Upper lobe of left lung (tissue), 6 donors: Measurements from ENCODE around the gene ZNHIT6. TPM values are rescaled to one million over a fixed set of nuclear protein-coding genes. Genes with fewer than 3 reads are reported as not detected.

ENCODE experiments used
- ATAC-seq, 2 donors: fragments of 200-7000 bp; cut with Tn5 transposase; one replicate each; pipeline ENCODE4 v1.9.1; 2022; ENCODE audit warnings: mild to moderate bottlenecking in 2 of 2, moderate library complexity in 2 of 2; ENCODE audit not compliant: low FRiP score in 2 of 2
- DNase-seq, 2 donors: peaks; one replicate each; pipeline ENCODE4 v3.0.0-alpha.2; 2019 to 2020
- H3K27ac ChIP-seq, 4 donors: fragments of 200-600 bp; sonication (generic); one replicate each; pipeline ENCODE4 v1.5.1; 2016 to 2019
- H3K27me3 ChIP-seq, 4 donors: fragments of 200-600 bp; sonication (generic); one replicate each; pipeline ENCODE4 v1.5.1; 2017 to 2019
- H3K36me3 ChIP-seq, 4 donors: fragments of 200-600 bp; sonication (generic); one replicate each; pipeline ENCODE4 v1.5.1; 2016 to 2019
- H3K4me1 ChIP-seq, 4 donors: fragments of 200-600 bp; sonication (generic); one replicate each; pipeline ENCODE4 v1.5.1; 2018 to 2019
- H3K4me3 ChIP-seq, 4 donors: fragments of 200-600 bp; sonication (generic); one replicate each; pipeline ENCODE4 v1.5.1; 2017 to 2019; ENCODE audit warnings: mild to moderate bottlenecking in 2 of 4, moderate library complexity in 1 of 4
- H3K9me3 ChIP-seq, 4 donors: fragments of 200-600 bp; sonication (generic); one replicate each; pipeline ENCODE4 v1.5.1; 2018 to 2019
- CTCF ChIP-seq, 6 experiments: fragments of 450-650 bp in 4 of 6; fragments of 200-600 bp in 2 of 6; sonication (generic) in 2 of 6; IDR thresholded peaks; one replicate each; pipeline ENCODE4 v1.5.1; 2016 to 2019; ENCODE audit warnings: antibody characterized with exemption in 6 of 6
- EP300 ChIP-seq, 4 donors: sonication (generic); formaldehyde crosslinking; IDR thresholded peaks; one replicate each; pipeline ENCODE4 v1.5.1; 2017; ENCODE audit warnings: antibody characterized with exemption in 4 of 4, control low read depth in 2 of 4
- POLR2A ChIP-seq, 4 donors: fragments of 450-650 bp; IDR thresholded peaks; one replicate each; pipeline ENCODE4 v1.5.1; 2016 to 2017; ENCODE audit warnings: antibody characterized with exemption in 4 of 4, mild to moderate bottlenecking in 2 of 4
- POLR2AphosphoS5 ChIP-seq, 2 donors: sonication (generic); formaldehyde crosslinking; IDR thresholded peaks; one replicate each; pipeline ENCODE4 v1.5.1; 2017; ENCODE audit warnings: antibody characterized with exemption in 2 of 2
- WGBS, 2 donors: methylation state at CpG; one replicate each; pipeline ENCODE4 v1.1.5; 2017 to 2018; 5-methylcytosine and 5-hydroxymethylcytosine counted together
- total RNA-seq, 6 donors: library from RNA; depleted of rRNA in 4 of 6; stranded (reverse); fragments of >200 nt in 4 of 6; gene quantifications; one replicate each; pipeline versions ENCODE4 v1.1.0 to v1.2.1, GENCODE V29; 2016 to 2021
- donor health status: DM: no; HTN: no; CAD: no; lungs with moderate emphysema.
- donor health status: DM: no; HTN: yes; CAD: no; lungs with severe emphysema.

ZNHIT6 gene
- total RNA-seq, 6 donors from 2014 or later = 4.2 to 13.2 (median 10.0) TPM

GRCh38 chr1:85611856-85612255, 96.4 kb downstream of the ZNHIT6 start:
- no peaks in the 10 kb centered on the region for H3K27me3 ChIP-seq
- H3K27ac ChIP-seq = peak overlapping the region; percentile 53 to 82 (median 78)
- H3K4me1 ChIP-seq = peaks cover 0 to 19% (median 14%) of the 10 kb centered on the region in 4 donors
- ATAC-seq = peak; percentile 92 to 94
- 67 to 71% methylated on average over 5 of the region's 5 CpGs for WGBS, 2 donors
- H3K4me3 ChIP-seq = no peak overlapping the region
- TF ChIP-seq POLR2A (IDR thresholded peaks at IDR 0.05) (no peak), POLR2AphosphoS5 (IDR thresholded peaks at IDR 0.05) (peak; percentile 63 to 71), EP300 (IDR thresholded peaks at IDR 0.05) (peak in 2 of 4 donors; percentile 55 to 76), CTCF (IDR thresholded peaks at IDR 0.05) (no peak)
- DNase-seq = peak in 1 of 2 donors; percentile 88
- H3K9me3 ChIP-seq = no peaks in the 10 kb centered on the region
- H3K36me3 ChIP-seq = no peaks in the 10 kb centered on the region

- H3K4me3 ChIP-seq = no peak overlapping the region
- no peak for TF ChIP-seq POLR2AphosphoS5 (IDR thresholded peaks at IDR 0.05)
- no peak for TF ChIP-seq CTCF (IDR thresholded peaks at IDR 0.05)
- TF ChIP-seq EP300 (IDR thresholded peaks at IDR 0.05) = no peak
- no peak for TF ChIP-seq POLR2A (IDR thresholded peaks at IDR 0.05)
- H3K36me3 ChIP-seq = no peaks in the 10 kb centered on the region
- no peaks in the 10 kb centered on the region for H3K27me3 ChIP-seq
- peak in 1 of 2 donors; percentile 71 for ATAC-seq
- H3K9me3 ChIP-seq = no peaks in the 10 kb centered on the region
- WGBS, 2 donors = 51 to 86% methylated on average over 2 of the region's 2 CpGs
- H3K4me1 ChIP-seq = peaks cover 0 to 19% (median 14%) of the 10 kb centered on the region in 4 donors
- H3K27ac ChIP-seq = peak overlapping the region; percentile 53 to 82 (median 78)
- no peak for DNase-seq
These were observed 96.8 kb downstream of the ZNHIT6 start for GRCh38 chr1:85611425-85611824.

- no peak for TF ChIP-seq POLR2A (IDR thresholded peaks at IDR 0.05)
- TF ChIP-seq EP300 (IDR thresholded peaks at IDR 0.05) = no peak
- no peak for TF ChIP-seq POLR2AphosphoS5 (IDR thresholded peaks at IDR 0.05)
- no peak for TF ChIP-seq CTCF (IDR thresholded peaks at IDR 0.05)
- Histone ChIP-seq H3K4me3 (no peak overlapping the region), H3K36me3 (no peaks in the 10 kb centered on the region), H3K27ac (no peak overlapping the region), H3K27me3 (no peaks in the 10 kb centered on the region), H3K4me1 (peaks cover 0 to 15% (median 14%) of the 10 kb centered on the region in 4 donors), H3K9me3 (no peaks in the 10 kb centered on the region)
- no peak for DNase-seq
- ATAC-seq = no peak
These were observed 98.3 kb downstream of the ZNHIT6 start for GRCh38 chr1:85609976-85610375.

- no peak for DNase-seq
- H3K4me1 ChIP-seq = peaks cover 0 to 15% (median 14%) of the 10 kb centered on the region in 4 donors
- no peaks in the 10 kb centered on the region for H3K36me3 ChIP-seq
- no peak overlapping the region for H3K4me3 ChIP-seq
- no peak for ATAC-seq
- no peaks in the 10 kb centered on the region for H3K27me3 ChIP-seq
- TF ChIP-seq CTCF (IDR thresholded peaks at IDR 0.05) (no peak), POLR2A (IDR thresholded peaks at IDR 0.05) (no peak), EP300 (IDR thresholded peaks at IDR 0.05) (no peak), POLR2AphosphoS5 (IDR thresholded peaks at IDR 0.05) (no peak)
- H3K27ac ChIP-seq = no peak overlapping the region
- 80 to 89% methylated on average over 1 of the region's 1 CpG for WGBS, 2 donors
- no peaks in the 10 kb centered on the region for H3K9me3 ChIP-seq
These were observed 99.4 kb downstream of the ZNHIT6 start for GRCh38 chr1:85608851-85609250.

GRCh38 chr1:85607921-85608265, 100.3 kb downstream of the ZNHIT6 start:
- H3K27ac ChIP-seq = no peak overlapping the region
- H3K27me3 ChIP-seq = no peaks in the 10 kb centered on the region
- no peaks in the 10 kb centered on the region for H3K36me3 ChIP-seq
- H3K4me1 ChIP-seq = peaks cover 0 to 14% (median 12%) of the 10 kb centered on the region in 4 donors
- TF ChIP-seq EP300 (IDR thresholded peaks at IDR 0.05) (no peak), CTCF (IDR thresholded peaks at IDR 0.05) (no peak), POLR2AphosphoS5 (IDR thresholded peaks at IDR 0.05) (no peak), POLR2A (IDR thresholded peaks at IDR 0.05) (no peak)
- no peak overlapping the region for H3K4me3 ChIP-seq
- no peak for DNase-seq
- H3K9me3 ChIP-seq = no peaks in the 10 kb centered on the region
- ATAC-seq = no peak
- WGBS, 2 donors = 90 to 93% methylated on average over 4 of the region's 4 CpGs
